H9 (cell line): ENCODE measurements around the gene CRISP2. TPM values are rescaled to one million over a fixed set of nuclear protein-coding genes. Genes with fewer than 3 reads are reported as not detected.

Experiments used
- DNase-seq: peaks from one replicate; pipeline ENCODE4 v3.0.0-alpha.2; 2017
- H2AFZ ChIP-seq: one replicate; pipeline ENCODE4 v1.6.1; 2013; ENCODE audit warnings: mild to moderate bottlenecking, low read length, control low read depth, moderate library complexity
- H2AK5ac ChIP-seq: 2 replicates; pipeline ENCODE4 v1.6.1; 2013; ENCODE audit warnings: low read length, control low read depth, mixed read lengths; ENCODE audit not compliant: insufficient read length
- H2BK120ac ChIP-seq: one replicate; pipeline ENCODE4 v1.6.1; 2013; ENCODE audit warnings: low read depth, mild to moderate bottlenecking, low read length, control low read depth, inconsistent platforms; ENCODE audit not compliant: poor library complexity, severe bottlenecking
- H2BK12ac ChIP-seq: 2 replicates; pipeline ENCODE4 v1.6.1; 2013; ENCODE audit warnings: low read length, control low read depth, mixed read lengths, low read depth; ENCODE audit not compliant: insufficient read length
- H2BK15ac ChIP-seq: 2 replicates; pipeline ENCODE4 v1.6.1; 2013; ENCODE audit warnings: low read depth, low read length, control low read depth
- H2BK20ac ChIP-seq: one replicate; pipeline ENCODE4 v1.6.1; 2013; ENCODE audit warnings: low read depth, mild to moderate bottlenecking, low read length, control low read depth, inconsistent platforms; ENCODE audit not compliant: poor library complexity, severe bottlenecking
- H2BK5ac ChIP-seq: 2 replicates; pipeline ENCODE4 v1.6.1; 2013; ENCODE audit warnings: low read length, control low read depth, mixed read lengths; ENCODE audit not compliant: insufficient read length
- H3K14ac ChIP-seq: 2 replicates; pipeline ENCODE4 v1.6.1; 2013; ENCODE audit warnings: low read length, control low read depth; ENCODE audit not compliant: insufficient read depth
- H3K18ac ChIP-seq: 2 replicates; pipeline ENCODE4 v1.6.1; 2013; ENCODE audit warnings: low read depth, mild to moderate bottlenecking, mixed read lengths, low read length, control low read depth; ENCODE audit not compliant: insufficient read length
- H3K23ac ChIP-seq: 2 replicates; pipeline ENCODE4 v1.6.1; 2013; ENCODE audit warnings: low read length, control low read depth, mixed read lengths, low read depth; ENCODE audit not compliant: insufficient read length
- H3K23me2 ChIP-seq: 2 replicates; pipeline ENCODE4 v1.6.1; 2013; ENCODE audit warnings: low read depth, mild to moderate bottlenecking, mixed read lengths, low read length, control low read depth; ENCODE audit not compliant: insufficient read length, poor library complexity, severe bottlenecking
- H3K27ac ChIP-seq: 2 replicates; pipeline ENCODE4 v1.5.1; 2013; ENCODE audit warnings: low read length, control low read depth, mixed read lengths, low read depth; ENCODE audit not compliant: insufficient read length
- H3K27me3 ChIP-seq: 2 replicates; pipeline ENCODE4 v1.6.1; 2013; ENCODE audit warnings: low read length, control low read depth, inconsistent platforms; ENCODE audit not compliant: insufficient read depth
- H3K4ac ChIP-seq: 2 replicates; pipeline ENCODE4 v1.6.1; 2013; ENCODE audit warnings: low read depth, mild to moderate bottlenecking, control low read depth, inconsistent platforms, low read length, moderate library complexity
- H3K4me1 ChIP-seq: 2 replicates; pipeline ENCODE4 v1.6.1; 2013; ENCODE audit warnings: low read length, control low read depth, inconsistent platforms; ENCODE audit not compliant: insufficient read depth
- H3K4me2 ChIP-seq: 2 replicates; pipeline ENCODE4 v1.6.1; 2013; ENCODE audit warnings: low read length, control low read depth, mixed read lengths; ENCODE audit not compliant: insufficient read length, insufficient read depth
- H3K56ac ChIP-seq: 2 replicates; pipeline ENCODE4 v1.6.1; 2013; ENCODE audit warnings: low read depth, mild to moderate bottlenecking, mixed read lengths, low read length, control low read depth; ENCODE audit not compliant: insufficient read length
- H3K79me1 ChIP-seq: 2 replicates; pipeline ENCODE4 v1.6.1; 2013; ENCODE audit warnings: low read depth, mild to moderate bottlenecking, moderate library complexity, low read length, control low read depth, inconsistent platforms; ENCODE audit not compliant: insufficient read depth, poor library complexity, severe bottlenecking
- H3K79me2 ChIP-seq: 2 replicates; pipeline ENCODE4 v1.6.1; 2013; ENCODE audit warnings: low read length, control low read depth, inconsistent platforms; ENCODE audit not compliant: insufficient read depth
- H3K9ac ChIP-seq: 2 replicates; pipeline ENCODE4 v1.6.1; 2013; ENCODE audit warnings: low read length, control low read depth, mixed read lengths; ENCODE audit not compliant: insufficient read length; ENCODE audit errors: extremely low read depth
- H3K9me3 ChIP-seq: one replicate; pipeline ENCODE4 v1.6.1; 2013; ENCODE audit warnings: low read depth, low read length, inconsistent platforms; ENCODE audit not compliant: control insufficient read depth
- H3T11ph ChIP-seq: one replicate; pipeline ENCODE4 v1.6.1; 2013; ENCODE audit warnings: mild to moderate bottlenecking, low read length, control low read depth, inconsistent platforms
- H4K20me1 ChIP-seq: one replicate; pipeline ENCODE4 v1.6.1; 2013; ENCODE audit not compliant: control insufficient read depth, insufficient read length, insufficient read depth
- H4K5ac ChIP-seq: 2 replicates; pipeline ENCODE4 v1.6.1; 2013; ENCODE audit warnings: low read depth, mild to moderate bottlenecking, mixed read lengths, low read length, control low read depth; ENCODE audit not compliant: insufficient read length
- H4K8ac ChIP-seq: replicated peaks from 2 replicates; pipeline ENCODE4 v1.6.1; 2013; ENCODE audit warnings: low read length, control low read depth, mixed read lengths, low read depth; ENCODE audit not compliant: insufficient read length
- H4K91ac ChIP-seq: 2 replicates; pipeline ENCODE4 v1.6.1; 2013; ENCODE audit warnings: low read depth, mild to moderate bottlenecking, moderate library complexity, mixed read lengths, low read length, control low read depth; ENCODE audit not compliant: insufficient read length
- H3K27ac Mint-ChIP-seq, 3 experiments: 2 replicates in 2 of 3; 3 replicates in 1 of 3; pipeline ENCODE4 v1.8.0; 2020 to 2021; ENCODE audit warnings: mixed read lengths in 3 of 3, mild to moderate bottlenecking in 1 of 3, moderate library complexity in 1 of 3
- H3K27me3 Mint-ChIP-seq: 2 replicates; pipeline ENCODE4 v1.8.0; 2021; ENCODE audit warnings: low read depth, mild to moderate bottlenecking, moderate library complexity, mixed read lengths
- H3K36me3 Mint-ChIP-seq, 3 experiments: 2 replicates in 2 of 3; 3 replicates in 1 of 3; pipeline ENCODE4 v1.8.0; 2020 to 2021; ENCODE audit warnings: low read depth in 3 of 3, mixed read lengths in 3 of 3; ENCODE audit not compliant: insufficient read depth in 1 of 3
- H3K4me1 Mint-ChIP-seq, 2 experiments: 2 replicates each; pipeline ENCODE4 v1.8.0; 2020; ENCODE audit warnings: mixed read lengths in 2 of 2
- H3K4me3 Mint-ChIP-seq, 2 experiments: 2 replicates in 1 of 2; 3 replicates in 1 of 2; pipeline ENCODE4 v1.8.0; 2020 to 2021; ENCODE audit warnings: mild to moderate bottlenecking in 2 of 2, mixed read lengths in 2 of 2, moderate library complexity in 1 of 2
- H3K9me3 Mint-ChIP-seq, 2 experiments: 2 replicates in 1 of 2; 3 replicates in 1 of 2; pipeline ENCODE4 v1.8.0; 2020; ENCODE audit warnings: mild to moderate bottlenecking in 2 of 2, mixed read lengths in 2 of 2, moderate library complexity in 1 of 2
- CTCF ChIP-seq: fragments of 200-600 bp; sonication (generic); conservative IDR thresholded peaks from 3 replicates; pipeline ENCODE4 v1.8.0; 2021; ENCODE audit warnings: antibody characterized with exemption, mild to moderate bottlenecking
- WGBS: extraction: QIAGEN DNeasy Blood & Tissue Kit; methylation state at CpG from one replicate; pipeline ENCODE4 v1.1.7; 2013; ENCODE audit warnings: missing lambda C conversion rate, low lambda C conversion rate, mixed read lengths; ENCODE audit not compliant: insufficient read length; ENCODE audit errors: extremely low coverage; 5-methylcytosine and 5-hydroxymethylcytosine counted together
- total RNA-seq: library from RNA; stranded (reverse); gene quantifications from 2 replicates; pipeline ENCODE4 v1.2.1, GENCODE V29; 2021

Gene CRISP2
- total RNA-seq, 1 experiment from 2014 or later, result not detected

- Histone ChIP-seq H3K14ac (no peak overlapping the region), H3K27me3 (no peaks in the 10 kb centered on the region), H4K20me1 (no peaks in the 10 kb centered on the region), H3K4me1 (peaks cover 1% of the 10 kb centered on the region; the same call in 1 of the 2 replicates), H2BK12ac (no peak overlapping the region), H2AFZ (no peak overlapping the region), H2AK5ac (no peak overlapping the region), H3K9me3 (no peaks in the 10 kb centered on the region), H3T11ph (no peak overlapping the region), H4K5ac (no peak overlapping the region), H2BK15ac (no peak overlapping the region), H3K79me1 (no peaks in the 10 kb centered on the region), H2BK20ac (no peak overlapping the region), H3K23ac (no peak overlapping the region), H3K9ac (no peak overlapping the region), H2BK120ac (no peak overlapping the region), H2BK5ac (no peak overlapping the region), H3K4me2 (no peak overlapping the region), H4K91ac (no peak overlapping the region), H3K4ac (no peak overlapping the region), H3K27ac (no peak overlapping the region), H3K79me2 (no peaks in the 10 kb centered on the region), H4K8ac (no peak overlapping the region), H3K18ac (no peak overlapping the region), H3K23me2 (no peaks in the 10 kb centered on the region), H3K56ac (no peak overlapping the region)
- Mint-ChIP-seq H3K36me3 (no peaks in the 10 kb centered on the region), H3K4me3 (no peak overlapping the region), H3K27ac (no peak overlapping the region), H3K9me3 (no peaks in the 10 kb centered on the region), H3K27me3 (no peaks in the 10 kb centered on the region), H3K4me1 (peaks cover 5 to 7% of the 10 kb centered on the region in 2 experiments)
- DNase-seq, result no peak
- no peak for TF ChIP-seq CTCF
- no CpG with 5 or more reads among the region's 1 CpG for WGBS
Measured at GRCh38 chr6:49662892-49663261, 50.5 kb downstream of the CRISP2 start.
